ENCODE measurements around the gene LGALSL.

GRCh38 chr2:64471600-64471999, 17.6 kb downstream of the LGALSL start:
- no peak for TF ChIP-seq CTCF (IDR thresholded peaks at IDR 0.05)
- TF ChIP-seq POLR2A (IDR thresholded peaks at IDR 0.05), result no peak
